ENCODE results near the gene RGL3. TPM values are rescaled to one million over a fixed set of nuclear protein-coding genes. Genes with fewer than 3 reads are reported as not detected.

RGL3 gene
- total and polyA plus RNA-seq, 12 donors, result 1.2 to 37.5 (median 3.5) TPM

DNA sequence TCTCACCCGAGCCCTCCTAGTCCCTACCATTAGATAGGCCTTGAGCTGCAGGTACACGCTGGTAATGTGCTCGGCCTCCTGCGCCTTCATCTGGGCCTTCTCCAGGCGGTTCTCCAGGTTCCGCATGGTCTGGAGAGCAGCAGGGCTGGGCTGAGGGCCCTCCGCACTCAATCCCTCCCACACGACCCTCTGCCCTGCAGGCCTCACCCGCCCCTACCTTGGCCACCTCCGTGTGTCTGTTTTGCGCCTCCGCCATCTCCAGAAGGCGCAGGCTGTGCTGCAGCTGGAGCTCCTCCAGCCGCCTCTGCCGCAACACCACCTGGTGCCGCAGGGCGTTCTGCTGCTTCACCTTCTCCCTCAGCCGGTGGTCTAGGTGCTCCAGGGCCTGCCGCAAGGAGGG lies 7.5 kb upstream of the RGL3 start:
- ATAC-seq (no peak), DNase-seq (no peak)
- no peaks in the 10 kb centered on the region for H3K9me3 ChIP-seq
- TF ChIP-seq CTCF (IDR thresholded peaks at IDR 0.05), result no peak
- peaks cover 4 to 28% (median 25%) of the 10 kb centered on the region in 7 donors for H3K27me3 ChIP-seq
- peaks cover 5 to 20% (median 13%) of the 10 kb centered on the region in 9 donors for H3K4me1 ChIP-seq
- intact Hi-C loops (cut with DNase I), result no loop called here
- H3K4me3 ChIP-seq, result no peak overlapping the region
- WGBS, 2 donors, result 93 to 94% methylated on average over 19 of the region's 19 CpGs
- H3K36me3 ChIP-seq, result no peaks in the 10 kb centered on the region
- H3K27ac ChIP-seq, result no peak overlapping the region

GRCh38 chr19:11425719-11426457 lies 6.8 kb upstream of the RGL3 start:
- DNase-seq, result no peak
- no peaks in the 10 kb centered on the region for H3K36me3 ChIP-seq
- no peak overlapping the region for H3K27ac ChIP-seq
- intact Hi-C loops (cut with DNase I), result no loop called here
- TF ChIP-seq CTCF (IDR thresholded peaks at IDR 0.05), result no peak
- no peak overlapping the region for H3K4me3 ChIP-seq
- no peak for ATAC-seq
- peaks cover 5 to 27% (median 18%) of the 10 kb centered on the region in 9 donors for H3K4me1 ChIP-seq
- H3K9me3 ChIP-seq, result no peaks in the 10 kb centered on the region
- peaks cover 4 to 35% (median 32%) of the 10 kb centered on the region in 7 donors for H3K27me3 ChIP-seq
- 88 to 94% methylated on average over 26 to 28 of the region's 28 CpGs for WGBS, 2 donors

GRCh38 chr19:11423791-11424181 lies 4.7 kb upstream of the RGL3 start:
- H3K9me3 ChIP-seq, result no peaks in the 10 kb centered on the region
- DNase-seq (no peak), ATAC-seq (no peak)
- 13 to 19% methylated on average over 22 of the region's 22 CpGs for WGBS, 2 donors
- no peak overlapping the region for H3K4me3 ChIP-seq
- no peak overlapping the region for H3K27ac ChIP-seq
- no peak for TF ChIP-seq CTCF (IDR thresholded peaks at IDR 0.05)
- intact Hi-C loops (cut with DNase I), result loop anchor here in 1 of 10 donors (5.0 kb wide), 1 partner anchor 41 kb away; the partner anchor contains the start of gene EPOR
- peaks cover 11 to 47% (median 32%) of the 10 kb centered on the region in 9 donors for H3K4me1 ChIP-seq
- peaks cover 7 to 56% (median 53%) of the 10 kb centered on the region in 7 donors for H3K27me3 ChIP-seq
- no peaks in the 10 kb centered on the region for H3K36me3 ChIP-seq

GRCh38 chr19:11423164-11423790 lies 4.2 kb upstream of the RGL3 start:
- Histone ChIP-seq H3K4me3 (no peak overlapping the region), H3K27ac (no peak overlapping the region), H3K9me3 (no peaks in the 10 kb centered on the region), H3K4me1 (peaks cover 12 to 52% (median 37%) of the 10 kb centered on the region in 9 donors), H3K27me3 (peaks cover 10 to 62% (median 59%) of the 10 kb centered on the region in 7 donors), H3K36me3 (no peaks in the 10 kb centered on the region)
- no peak for ATAC-seq
- no peak for TF ChIP-seq CTCF (IDR thresholded peaks at IDR 0.05)
- WGBS, 2 donors, result 38 to 42% methylated on average over 27 of the region's 27 CpGs
- intact Hi-C loops (cut with DNase I), result loop anchor here in 1 of 10 donors (5.0 kb wide), 1 partner anchor 41 kb away; the partner anchor contains the start of gene EPOR
- DNase-seq, result no peak

Data from heart right ventricle (tissue), 16 donors.